Activated T-cell treated with anti-CD3 and anti-CD28 coated beads for 1 hour (primary cell): ENCODE data around the gene WSCD2.
A peak's percentile ranks its signal among the peaks of the same experiment; 100 is the strongest.

Experiments
- DNase-seq: peaks from one replicate; pipeline ENCODE4 v3.0.0-alpha.2; 2020; ENCODE audit warnings: low read depth

WSCD2 gene

DNA sequence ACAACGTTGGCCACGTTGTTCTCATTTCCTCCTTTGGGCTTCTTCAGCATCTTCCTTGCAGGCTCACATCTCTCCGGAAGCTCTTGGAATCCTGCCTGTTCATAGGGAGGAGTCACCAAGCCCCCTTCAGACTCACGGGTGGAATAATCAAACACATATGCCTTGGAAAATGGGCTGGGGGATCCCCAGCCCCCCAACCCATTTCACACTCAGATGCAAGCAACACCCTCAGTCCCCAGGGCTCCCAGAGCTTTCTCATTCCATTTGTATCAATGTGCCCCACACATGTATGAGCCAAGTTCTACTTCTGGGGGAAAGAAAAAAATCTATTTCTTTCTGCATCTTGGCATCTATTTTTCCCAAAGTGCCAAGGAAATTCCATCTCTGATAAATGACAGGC lies 33.1 kb downstream of the WSCD2 start:
- no peak for DNase-seq

DNA sequence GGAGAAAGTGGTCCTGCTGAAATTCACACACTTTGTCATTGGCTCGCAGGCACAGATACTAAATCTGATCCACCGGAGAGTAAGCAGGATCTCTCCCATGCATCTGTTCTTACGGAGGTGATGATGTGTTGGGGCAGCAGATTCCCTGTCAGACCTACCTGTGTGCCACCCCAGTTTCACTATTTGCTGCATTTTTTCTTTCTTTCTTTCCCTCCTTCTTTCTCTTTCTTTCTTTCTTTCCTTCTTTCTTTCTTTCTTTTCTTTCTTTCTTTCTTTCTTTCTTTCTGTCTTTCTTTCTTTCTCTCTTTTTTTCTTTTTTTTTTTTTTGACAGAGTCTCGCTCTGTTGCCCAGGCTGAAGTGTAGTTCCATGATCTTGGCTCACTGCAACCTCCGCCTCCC lies 37.4 kb downstream of the WSCD2 start:
- DNase-seq: no peak

DNA sequence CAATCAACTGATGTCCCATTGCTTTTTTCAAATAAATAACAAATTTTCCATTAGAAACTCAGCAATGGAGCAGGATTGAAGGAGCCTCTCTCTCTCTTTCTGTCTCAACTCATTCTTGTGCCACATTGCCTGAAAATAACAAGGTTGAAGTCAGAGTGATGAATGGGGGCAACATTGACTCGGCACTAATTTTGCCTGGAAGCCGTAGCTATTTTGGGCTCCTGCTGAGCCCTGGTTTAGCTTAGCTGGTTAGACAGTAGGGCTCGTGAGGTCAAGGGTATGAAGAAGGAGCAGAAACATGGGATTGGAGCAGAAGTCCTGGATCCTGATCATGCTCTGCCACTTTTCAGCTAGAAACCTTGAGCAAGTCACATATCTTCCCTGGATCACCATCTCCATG lies 38.9 kb downstream of the WSCD2 start:
- DNase-seq: no peak

DNA sequence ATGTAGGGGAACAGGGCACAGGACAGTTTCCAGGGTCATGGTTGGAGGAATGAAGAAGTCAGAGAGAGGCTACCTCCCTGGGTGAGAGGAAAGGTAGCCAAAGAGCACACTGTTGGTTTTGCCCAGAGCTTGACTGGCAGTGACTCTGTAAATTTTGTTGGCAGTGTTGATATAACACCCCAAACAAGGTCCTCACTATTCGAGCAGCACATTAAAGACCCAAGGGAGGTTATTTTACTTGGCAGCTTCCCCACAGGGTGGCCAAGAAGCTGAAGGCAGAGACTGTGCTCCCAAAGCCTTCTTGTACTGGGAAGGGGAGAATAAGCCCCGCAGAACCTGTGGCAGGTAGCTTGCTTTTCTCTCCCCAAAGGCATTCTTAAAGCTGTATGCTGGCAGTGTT lies 40.6 kb downstream of the WSCD2 start:
- no peak for DNase-seq

DNA sequence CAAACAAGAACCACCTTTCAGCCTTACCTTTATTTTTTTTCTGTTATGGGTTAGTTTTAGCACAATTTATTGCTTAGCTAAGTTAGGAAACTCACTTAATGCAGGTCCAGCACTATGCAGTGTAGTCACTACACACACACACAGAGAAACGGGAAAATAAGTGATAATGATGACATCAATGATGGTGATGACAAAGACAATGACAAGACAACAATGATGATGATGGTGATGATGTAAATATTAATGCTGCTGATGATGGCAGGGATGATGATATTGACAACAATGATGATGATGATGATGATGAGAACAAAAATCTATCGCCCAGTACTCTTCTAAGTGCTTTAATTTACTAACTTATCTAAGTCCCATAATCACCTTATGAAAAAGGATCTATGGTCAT lies 41.1 kb downstream of the WSCD2 start:
- no peak for DNase-seq

DNA sequence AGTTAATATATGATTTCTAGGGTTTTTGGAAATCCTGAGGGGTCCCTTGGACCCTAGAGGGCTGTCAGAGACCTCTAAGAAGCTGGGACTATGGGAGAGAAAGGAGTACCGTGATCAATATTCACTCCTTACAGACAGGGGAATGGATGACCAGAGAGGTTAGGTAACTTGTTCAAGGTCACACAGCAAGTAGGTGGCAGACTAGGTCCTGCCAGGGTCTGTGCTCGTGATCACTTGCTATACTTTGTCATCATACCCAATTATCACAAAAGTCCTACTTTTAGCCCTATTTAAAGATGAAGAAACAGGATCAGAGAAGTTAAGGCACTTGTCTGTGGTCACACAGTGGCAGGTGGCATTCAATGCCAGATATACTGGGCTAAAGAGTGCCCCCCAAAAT lies 42.9 kb downstream of the WSCD2 start:
- DNase-seq: no peak

DNA sequence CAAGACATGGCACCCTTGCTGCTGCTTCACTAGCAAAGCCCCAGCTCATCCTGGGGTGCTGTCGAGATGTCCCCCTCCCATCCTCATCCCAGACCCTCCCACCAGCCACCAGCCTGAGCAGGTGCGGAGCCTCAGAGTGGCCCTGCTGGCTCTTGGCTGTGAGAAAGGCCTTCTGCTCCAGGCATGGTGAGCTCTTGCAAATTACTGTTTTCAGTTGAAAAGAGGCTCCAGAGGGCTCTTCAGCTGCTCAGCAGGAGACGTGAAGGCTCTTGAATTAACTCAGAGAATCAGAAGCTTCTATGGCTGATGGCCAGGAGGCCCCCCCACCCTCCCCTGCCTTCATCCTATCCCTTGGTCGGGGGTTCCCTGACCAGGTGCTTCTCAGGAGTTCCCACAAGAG lies 44.1 kb downstream of the WSCD2 start:
- DNase-seq: no peak

DNA sequence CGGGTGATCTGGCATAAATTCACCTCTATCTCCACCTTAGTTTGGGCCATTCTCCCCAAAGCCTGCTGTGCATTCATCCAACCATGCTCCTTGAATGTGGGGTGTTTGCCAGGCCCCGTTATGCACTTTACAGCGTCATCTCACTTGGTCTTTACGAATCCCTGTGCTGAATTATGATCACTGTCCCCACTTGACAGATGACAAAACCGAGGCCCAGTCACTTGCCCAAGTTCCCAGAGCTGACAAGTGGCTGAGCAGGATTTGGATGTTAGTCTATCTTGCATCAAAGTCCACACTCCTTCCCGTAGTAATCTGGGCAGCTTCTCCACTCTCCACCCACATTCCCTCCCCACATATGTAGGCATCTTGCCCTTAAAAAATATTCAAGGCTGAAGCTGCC lies 44.8 kb downstream of the WSCD2 start:
- no peak for DNase-seq

DNA sequence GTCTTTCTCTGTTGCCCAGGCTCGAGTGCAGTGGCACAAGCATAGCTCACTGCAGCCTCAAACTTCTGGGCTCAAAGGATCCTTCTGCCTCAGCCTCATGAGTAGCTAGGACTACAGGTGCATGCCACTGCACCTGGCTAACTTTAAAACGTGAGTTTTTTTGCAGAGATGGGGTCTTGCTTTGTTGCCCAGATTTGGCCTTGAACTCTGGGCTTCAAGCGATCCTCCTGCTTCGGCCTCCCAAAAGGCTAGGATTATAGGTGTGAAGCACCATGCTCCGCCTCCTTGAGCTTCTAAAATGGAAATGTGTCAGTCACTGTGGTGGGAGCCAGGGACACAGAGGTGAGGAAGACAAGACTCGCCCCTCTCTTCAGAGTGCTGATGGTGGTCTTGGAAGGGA lies 45.6 kb downstream of the WSCD2 start:
- no peak for DNase-seq

DNA sequence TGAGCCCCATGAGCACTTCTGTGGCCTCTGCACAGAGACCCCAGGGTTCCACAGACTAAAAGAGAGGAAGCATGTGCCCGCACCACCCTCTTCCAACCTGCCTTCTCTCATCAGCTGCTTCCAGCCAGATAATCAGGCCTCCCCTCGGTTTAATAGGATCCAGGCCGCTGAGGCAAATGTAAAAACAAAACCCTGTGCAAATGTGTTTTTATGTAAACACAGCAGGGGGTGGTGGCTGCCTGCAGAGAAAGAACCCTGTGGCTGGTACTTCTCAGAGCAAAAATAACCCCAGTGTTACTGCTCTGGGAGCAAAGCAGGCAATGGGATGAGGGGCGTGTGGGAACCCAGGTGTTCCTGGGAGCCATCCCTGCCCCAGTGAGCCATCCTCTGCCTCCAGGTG lies 46.2 kb downstream of the WSCD2 start:
- DNase-seq: no peak

DNA sequence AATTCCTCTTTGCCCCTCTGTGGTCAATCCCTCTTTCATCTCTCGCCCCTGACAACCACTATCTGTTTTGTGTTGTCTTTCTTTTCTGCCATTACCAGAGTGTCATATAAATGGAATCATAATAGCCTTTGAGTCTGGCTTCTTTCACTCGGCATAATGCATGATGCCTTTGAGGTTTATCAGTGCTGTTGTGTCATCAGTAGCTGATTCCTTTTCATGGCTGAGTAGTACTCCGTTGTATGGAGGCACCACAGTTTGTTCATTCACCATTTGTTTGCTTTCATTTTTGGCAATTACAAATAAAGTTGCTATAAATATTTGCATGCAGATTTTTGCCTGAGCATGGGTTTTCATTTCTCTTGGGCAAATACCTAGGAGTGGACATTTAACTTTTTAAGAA lies 47.2 kb downstream of the WSCD2 start:
- DNase-seq: no peak

DNA sequence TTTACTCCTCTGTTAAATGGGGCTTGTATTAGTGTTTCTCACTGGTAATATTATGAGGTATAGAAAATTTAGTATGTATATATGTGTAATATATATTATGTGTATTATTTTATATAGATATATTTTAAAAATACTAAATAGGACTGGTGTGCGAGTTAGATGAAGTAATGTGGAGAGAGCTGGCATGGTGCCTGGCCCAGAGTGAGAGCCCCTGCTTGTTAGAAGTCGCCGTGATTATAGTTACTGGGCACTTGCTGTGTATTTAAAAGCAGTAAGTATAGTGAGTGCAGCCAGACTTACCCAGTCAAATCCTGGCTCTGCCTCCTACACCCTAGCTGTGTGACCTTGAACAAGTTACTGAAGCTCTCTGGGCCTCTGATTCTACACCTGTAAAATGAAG lies 48.0 kb downstream of the WSCD2 start:
- no peak for DNase-seq

DNA sequence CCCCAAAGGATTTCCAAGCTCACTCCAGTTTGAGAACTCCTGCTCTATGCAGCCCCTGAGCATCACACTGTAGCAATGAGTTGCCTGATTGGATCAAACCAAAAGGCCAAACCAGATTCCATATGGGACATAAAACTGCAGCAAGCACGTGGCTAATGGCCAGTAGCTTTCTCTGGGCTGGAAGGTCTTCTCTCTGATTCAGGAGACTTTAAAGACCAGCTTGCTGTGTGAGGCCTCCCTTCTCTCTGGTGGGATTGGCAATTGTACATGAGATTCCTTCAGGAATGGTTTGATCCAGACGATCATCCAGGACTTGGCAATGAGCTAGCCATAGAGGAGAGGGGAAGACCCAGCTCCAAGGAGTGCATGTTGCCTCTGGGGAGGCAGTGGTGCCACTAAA lies 50.2 kb downstream of the WSCD2 start:
- DNase-seq: no peak

DNA sequence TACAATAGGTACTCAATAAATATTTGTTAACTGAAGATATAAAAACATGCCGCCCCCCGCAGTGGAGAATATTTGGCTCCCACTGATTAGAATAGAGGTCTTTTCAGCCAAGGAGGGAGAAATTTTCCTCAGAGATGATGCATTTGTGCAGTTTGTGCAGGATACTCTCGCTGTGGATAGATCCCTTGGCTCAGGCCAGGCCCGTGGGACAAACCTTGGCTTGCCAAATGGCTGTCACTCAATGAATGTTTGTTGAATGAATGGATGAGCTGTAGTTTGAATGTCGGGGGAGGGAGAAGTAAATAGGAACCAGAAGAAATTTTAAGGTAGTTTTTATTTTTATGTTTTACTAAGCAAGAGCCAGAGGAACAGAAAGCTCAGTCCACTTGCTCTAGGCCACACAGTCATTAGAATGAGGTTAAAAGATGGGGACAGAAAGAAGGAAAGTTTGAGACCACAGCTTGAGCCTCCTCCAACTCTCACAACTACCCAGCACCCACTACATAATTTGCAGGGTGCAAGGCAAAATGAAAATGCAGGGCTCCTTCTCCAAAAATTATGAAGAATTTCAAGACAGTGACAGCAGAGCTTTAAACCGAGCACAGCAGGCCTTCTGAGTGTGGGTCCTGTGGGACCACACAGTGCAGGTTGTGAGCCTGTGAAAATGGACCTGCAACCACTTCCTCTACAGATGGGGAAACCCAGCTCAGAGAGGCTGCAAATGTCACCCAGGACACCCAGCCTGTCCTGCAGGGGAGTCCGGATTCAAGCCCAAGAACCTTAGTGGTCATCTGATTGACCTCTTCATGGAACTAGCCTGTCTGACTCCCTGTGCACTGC lies 51.4 kb downstream of the WSCD2 start:
- no peak for DNase-seq

DNA sequence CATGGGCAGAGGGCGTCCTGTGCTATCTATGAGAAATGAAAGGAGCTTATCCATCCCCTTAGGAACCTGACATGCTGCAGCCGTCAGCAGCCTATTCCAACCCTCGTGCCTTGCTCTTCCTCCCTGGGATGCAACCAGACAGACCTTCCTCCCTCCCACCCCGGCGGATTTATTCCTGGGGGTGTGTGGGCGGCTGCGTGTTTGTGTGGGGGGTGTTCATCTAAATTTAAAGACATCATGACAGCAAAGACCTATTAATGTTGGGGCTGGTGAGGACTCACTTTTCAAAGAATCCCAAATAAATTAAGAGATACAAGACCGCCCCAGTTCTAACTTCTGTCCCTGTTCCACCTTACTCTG lies 52.0 kb downstream of the WSCD2 start:
- DNase-seq: no peak

DNA sequence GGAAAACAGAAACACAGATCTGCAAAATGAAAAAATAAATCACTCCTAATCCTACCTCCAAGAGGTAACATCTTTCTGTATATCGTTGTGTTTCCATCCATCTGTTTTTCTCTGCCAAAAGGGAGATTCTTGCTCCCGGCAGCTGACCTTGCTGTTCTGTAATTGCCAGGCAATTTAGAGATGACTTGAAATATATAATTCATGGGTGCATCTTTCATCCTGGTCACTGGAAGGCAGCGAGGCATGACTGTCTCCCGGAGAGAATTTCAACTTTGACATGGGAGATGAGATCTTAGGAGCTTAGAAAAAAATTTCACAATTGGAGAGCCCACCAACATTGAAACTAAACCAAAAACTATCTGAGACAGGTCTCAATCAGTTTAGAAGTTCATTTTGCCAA lies 53.0 kb downstream of the WSCD2 start:
- no peak for DNase-seq

DNA sequence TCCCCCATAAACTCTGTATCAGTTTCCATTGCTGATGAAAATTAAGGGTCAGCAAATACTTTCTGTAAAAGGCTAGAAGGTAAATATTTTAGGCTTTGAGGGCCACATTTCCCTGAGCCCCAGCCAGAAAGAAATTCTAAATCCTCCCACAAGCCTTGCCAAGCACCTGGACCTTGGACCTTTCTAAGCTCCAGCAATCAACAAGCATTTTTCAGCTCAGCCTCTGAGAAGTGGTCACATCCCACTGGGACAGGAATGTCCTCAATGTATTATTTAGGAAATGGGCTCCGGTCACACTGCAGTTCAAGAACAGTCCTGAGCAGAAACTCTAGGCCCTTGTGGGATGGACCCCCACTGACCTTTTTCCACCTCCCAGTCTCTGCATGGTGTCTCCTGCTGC lies 55.9 kb downstream of the WSCD2 start:
- no peak for DNase-seq

DNA sequence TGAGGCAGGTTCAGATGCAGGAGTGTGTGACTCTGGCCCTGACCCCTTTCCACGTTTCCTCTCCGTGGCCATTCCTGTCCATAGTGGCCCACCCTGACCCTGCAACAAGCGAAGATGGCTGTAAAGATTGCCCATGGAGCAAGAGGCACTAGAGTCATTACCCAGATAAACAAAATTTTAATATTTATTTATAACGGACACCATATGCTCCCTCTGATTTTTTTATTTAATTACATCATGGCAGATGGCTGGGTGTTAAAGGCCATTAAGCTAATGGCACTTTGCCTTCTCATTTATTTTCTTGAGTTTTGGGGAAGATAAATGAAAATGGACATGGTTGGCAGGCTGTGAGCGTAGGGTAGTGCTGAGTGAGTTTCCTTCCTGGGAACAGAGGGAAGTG lies 58.7 kb downstream of the WSCD2 start:
- no peak for DNase-seq

DNA sequence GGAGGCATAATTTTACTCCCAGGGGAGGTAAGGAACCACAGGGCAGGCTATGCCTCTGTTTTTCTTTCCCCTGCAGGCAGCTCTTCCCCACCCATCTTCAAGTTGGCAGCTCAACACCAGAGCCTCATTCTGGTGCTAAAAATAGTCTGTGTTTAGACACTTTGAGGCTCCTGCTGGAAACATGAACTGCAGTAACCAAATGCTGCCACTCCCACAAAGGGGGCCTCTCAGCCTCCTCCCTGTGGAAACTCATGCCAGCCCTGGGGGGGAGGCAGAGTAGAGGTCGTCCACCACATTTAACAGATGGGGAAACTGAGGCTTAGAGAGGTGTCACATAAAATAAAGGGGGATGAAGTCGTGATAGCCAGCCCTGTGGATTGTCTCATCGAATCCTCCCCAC lies 61.4 kb downstream of the WSCD2 start:
- no peak for DNase-seq

DNA sequence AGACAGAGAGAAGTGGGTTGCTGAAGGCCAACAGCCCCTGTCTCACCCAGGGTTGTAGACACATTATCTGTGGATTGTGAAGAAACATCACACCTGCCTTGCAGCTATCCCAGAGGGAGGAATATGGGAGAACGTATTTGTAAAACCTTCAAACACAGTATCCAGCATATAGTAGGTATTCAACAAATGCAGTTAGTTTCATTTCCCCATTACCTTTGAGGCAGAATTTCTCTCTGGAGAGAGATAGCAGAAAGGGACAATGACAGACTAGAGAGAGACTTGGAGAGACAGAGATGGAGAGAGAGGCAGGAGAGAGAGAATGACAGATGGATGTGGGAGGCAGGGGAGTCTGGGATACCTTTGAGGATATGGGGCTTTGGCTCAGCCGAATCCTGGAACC lies 62.0 kb downstream of the WSCD2 start:
- no peak for DNase-seq

DNA sequence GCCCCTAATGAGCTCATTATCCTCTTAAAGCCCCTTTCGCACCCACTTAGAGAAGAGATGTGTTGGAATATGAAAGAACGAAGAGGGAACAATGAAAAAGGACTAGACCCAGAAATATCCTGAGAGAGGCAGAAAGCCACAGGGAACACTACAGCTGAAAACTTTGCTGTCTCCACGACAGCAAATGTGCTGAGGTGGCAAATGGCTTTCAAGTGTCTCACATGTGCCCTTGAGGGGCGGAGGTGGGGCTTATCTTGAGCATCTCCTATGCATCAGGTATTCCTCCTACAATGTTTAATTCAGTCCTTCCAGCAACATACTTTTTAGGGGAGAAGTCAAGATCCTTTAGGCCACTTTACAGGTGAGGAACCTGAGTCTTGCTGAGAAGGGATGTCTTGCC lies 62.9 kb downstream of the WSCD2 start:
- DNase-seq: no peak

DNA sequence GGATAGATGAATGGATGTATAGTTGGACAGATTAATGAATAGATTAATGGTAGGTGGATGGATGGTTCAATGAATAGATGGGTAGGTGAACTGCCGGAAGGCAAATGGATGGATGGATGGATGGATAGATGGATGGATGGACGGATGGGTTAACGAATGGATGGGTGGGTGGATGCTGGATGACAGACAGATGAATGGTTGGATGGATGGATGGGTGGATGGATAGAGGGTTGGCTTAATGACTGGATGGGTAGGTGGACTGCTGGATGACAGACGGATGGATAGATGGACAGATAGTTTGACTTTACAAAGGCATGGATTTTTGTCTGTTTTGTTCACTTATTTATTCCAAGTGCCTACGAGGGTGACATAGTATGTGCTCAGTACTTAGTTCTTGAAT lies 64.4 kb downstream of the WSCD2 start:
- DNase-seq: no peak

DNA sequence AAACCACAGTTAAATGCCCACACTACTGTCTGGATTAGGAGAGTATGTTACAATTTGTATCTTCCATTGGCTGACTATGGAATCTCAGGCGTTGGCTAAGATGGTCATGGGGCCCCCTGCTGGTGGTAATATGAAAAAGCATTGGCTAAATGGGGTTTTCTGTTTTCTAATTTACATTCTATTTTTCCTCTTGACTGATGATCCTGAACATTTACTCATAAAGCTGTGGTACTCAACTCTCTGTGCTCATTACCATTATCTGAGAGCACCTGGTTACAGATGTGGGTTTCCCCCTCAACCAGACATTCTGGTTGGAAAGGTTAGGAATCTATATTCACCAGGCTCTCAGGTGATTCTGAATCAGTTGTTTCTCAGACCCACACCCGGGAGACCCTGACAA lies 64.8 kb downstream of the WSCD2 start:
- DNase-seq: peak; percentile 1

DNA sequence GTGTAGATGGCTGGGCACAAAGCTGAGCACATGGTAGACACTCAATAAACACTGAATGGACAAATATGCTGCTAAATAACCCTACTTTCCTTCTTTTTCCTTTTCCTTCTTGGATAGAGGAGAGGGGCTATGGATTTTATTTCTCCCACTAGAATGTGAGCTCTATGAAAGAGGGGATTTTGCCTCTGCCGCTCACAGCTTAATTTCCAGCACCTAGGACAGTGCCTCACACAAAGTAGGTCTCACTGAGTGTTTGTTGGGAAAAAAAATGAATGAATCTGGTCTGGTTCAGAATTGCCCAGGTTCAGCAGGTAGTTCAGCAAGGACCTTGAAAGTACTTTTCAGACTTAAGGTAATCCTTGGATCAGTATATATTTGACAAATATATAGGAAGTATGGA lies 65.5 kb downstream of the WSCD2 start:
- no peak for DNase-seq

DNA sequence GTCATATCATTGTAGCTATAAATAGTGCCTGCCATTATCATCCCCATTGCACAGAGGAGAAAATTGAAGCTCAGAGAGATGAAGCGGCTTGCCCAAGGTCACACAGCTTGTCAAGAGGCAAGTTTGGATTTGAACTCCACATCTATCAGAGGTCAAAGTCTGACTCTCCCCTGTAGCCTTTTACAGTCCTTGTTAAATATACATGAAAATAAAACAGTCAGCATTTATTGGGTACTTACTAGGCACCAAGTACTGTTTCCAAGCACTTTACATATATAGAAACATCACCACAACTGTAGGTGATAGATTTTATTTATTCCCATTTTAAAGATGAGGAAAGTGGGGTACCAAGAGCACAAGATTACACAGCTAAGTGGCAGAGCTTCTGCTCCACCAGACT lies 67.2 kb downstream of the WSCD2 start:
- DNase-seq: no peak
